Measurements from ENCODE around the gene SLC24A1.

- no peak for TF ChIP-seq CTCF (IDR thresholded peaks at IDR 0.05)
- no peak for TF ChIP-seq POLR2A (IDR thresholded peaks at IDR 0.05)
- no peak for TF ChIP-seq EP300 (IDR thresholded peaks at IDR 0.05)
Observed at GRCh38 chr15:65630760-65631159, 9.0 kb downstream of the SLC24A1 start.
